H1 (cell line): ENCODE measurements around the gene PCBP4.

Experiments used
- CTCF ChIP-seq, 3 experiments: IDR thresholded peaks; 1 replicate in 2 of 3; 2 replicates in 1 of 3; pipeline versions ENCODE4 v1.5.1 to v1.6.1; 2011; ENCODE audit warnings: low read length in 3 of 3, mild to moderate bottlenecking in 3 of 3, inconsistent platforms in 2 of 3, low read depth in 1 of 3, moderate library complexity in 1 of 3; ENCODE audit not compliant: insufficient read depth in 1 of 3; ENCODE audit errors: control extremely low read depth in 1 of 3
- EP300 ChIP-seq, 2 experiments: IDR thresholded peaks; 1 replicate in 1 of 2; 2 replicates in 1 of 2; pipeline ENCODE4 v1.6.1; 2011 to 2012; ENCODE audit warnings: low read depth in 2 of 2, low read length in 2 of 2, mild to moderate bottlenecking in 2 of 2, borderline replicate concordance in 1 of 2, inconsistent platforms in 1 of 2, moderate library complexity in 1 of 2
- MAFK ChIP-seq: IDR thresholded peaks from 2 replicates; pipeline ENCODE4 v1.6.1; 2012; ENCODE audit warnings: low read depth, mild to moderate bottlenecking, improper control_type of control experiment, low read length
- POLR2A ChIP-seq, 2 experiments: IDR thresholded peaks; 1 replicate in 1 of 2; 2 replicates in 1 of 2; pipeline ENCODE4 v1.6.1; 2011; ENCODE audit warnings: low read depth in 2 of 2, low read length in 2 of 2, mild to moderate bottlenecking in 2 of 2; ENCODE audit errors: control extremely low read depth in 1 of 2
- POLR2AphosphoS5 ChIP-seq: IDR thresholded peaks from 2 replicates; pipeline ENCODE4 v1.6.1; 2011; ENCODE audit warnings: low read depth, low read length
- RNF2 ChIP-seq: fragments of 200-900, 300-1000 bp; sonication (generic); IDR thresholded peaks from 2 replicates; pipeline ENCODE4 v1.7.1; 2016; ENCODE audit warnings: borderline replicate concordance, low read depth, mild to moderate bottlenecking, antibody characterized with exemption, low read length; ENCODE audit not compliant: poor library complexity, severe bottlenecking; ENCODE audit errors: missing control alignments
- SIN3A ChIP-seq, 2 experiments: IDR thresholded peaks in 1 of 2; conservative IDR thresholded peaks in 1 of 2; 2 replicates each; pipeline ENCODE4 v1.6.1; 2011 to 2012; ENCODE audit warnings: low read length in 2 of 2, improper control_type of control experiment in 1 of 2, low read depth in 1 of 2, mild to moderate bottlenecking in 1 of 2
- SUZ12 ChIP-seq: fragments of 200-600 bp; sonication (generic); IDR thresholded peaks from 2 replicates; pipeline ENCODE4 v1.6.1; 2012; ENCODE audit warnings: mild to moderate bottlenecking, inconsistent platforms, low read length, moderate library complexity, mixed read lengths
- ZNF274 ChIP-seq: IDR thresholded peaks from 2 replicates; pipeline ENCODE4 v1.7.0; 2012; ENCODE audit warnings: low read length, borderline replicate concordance; ENCODE audit errors: extremely low read depth
- TF ChIP-seq, protein P1 (sequence below): IDR thresholded peaks from 2 replicates; pipeline ENCODE4 v1.6.1; 2012; ENCODE audit warnings: low read length, inconsistent platforms

DNA sequence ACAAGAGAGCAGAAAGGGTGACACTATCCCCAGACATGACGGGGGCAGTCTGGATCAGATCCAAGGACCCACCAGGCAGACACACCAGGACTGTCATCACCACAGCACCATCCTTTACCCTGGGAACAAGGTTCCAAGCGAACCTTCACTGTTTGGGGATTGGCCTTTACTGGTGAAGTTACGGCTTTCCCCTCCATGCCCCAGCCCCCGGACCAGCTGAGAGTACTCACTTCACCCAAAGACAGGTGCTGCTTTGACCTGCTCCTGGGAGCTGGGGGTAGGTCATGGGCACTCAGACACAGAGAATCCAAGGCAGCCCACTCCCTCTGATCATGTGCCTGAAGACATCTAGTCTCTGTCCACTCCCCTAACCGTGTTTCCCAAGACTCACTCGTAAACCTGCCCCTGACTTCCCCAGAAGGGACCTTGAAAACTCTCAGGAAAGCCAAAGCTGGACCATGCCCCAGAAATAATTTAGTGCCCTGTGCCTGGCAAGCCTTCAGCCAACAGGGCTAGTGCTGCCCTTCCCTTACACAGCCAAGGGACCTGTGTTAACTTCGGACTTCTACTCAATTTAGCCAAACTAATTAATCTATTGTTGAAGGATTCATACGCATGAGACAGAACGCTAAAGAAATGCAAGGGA lies 28.4 kb downstream of the PCBP4 start:
- TF ChIP-seq CTCF (IDR thresholded peaks at IDR 0.05; ENCODE audit: control extremely low read depth in 1 of 3, insufficient read depth in 1 of 3, low read depth in 1 of 3, low read length in 3 of 3) (no peak), RNF2 (no peak), MAFK (no peak), SUZ12 (no peak), POLR2A (IDR thresholded peaks at IDR 0.05; ENCODE audit: control extremely low read depth in 1 of 2, low read depth in 2 of 2, low read length in 2 of 2) (no peak), EP300 (IDR thresholded peaks at IDR 0.05; ENCODE audit: borderline replicate concordance in 1 of 2, low read depth in 2 of 2, low read length in 2 of 2) (no peak), POLR2AphosphoS5 (no peak), ZNF274 (no peak), SIN3A (conservative IDR thresholded peaks at IDR 0.05 in 1 of 2, IDR thresholded peaks at IDR 0.05 in 1 of 2; ENCODE audit: low read depth in 1 of 2, low read length in 2 of 2) (no peak)
- TF ChIP-seq, protein P1, sequence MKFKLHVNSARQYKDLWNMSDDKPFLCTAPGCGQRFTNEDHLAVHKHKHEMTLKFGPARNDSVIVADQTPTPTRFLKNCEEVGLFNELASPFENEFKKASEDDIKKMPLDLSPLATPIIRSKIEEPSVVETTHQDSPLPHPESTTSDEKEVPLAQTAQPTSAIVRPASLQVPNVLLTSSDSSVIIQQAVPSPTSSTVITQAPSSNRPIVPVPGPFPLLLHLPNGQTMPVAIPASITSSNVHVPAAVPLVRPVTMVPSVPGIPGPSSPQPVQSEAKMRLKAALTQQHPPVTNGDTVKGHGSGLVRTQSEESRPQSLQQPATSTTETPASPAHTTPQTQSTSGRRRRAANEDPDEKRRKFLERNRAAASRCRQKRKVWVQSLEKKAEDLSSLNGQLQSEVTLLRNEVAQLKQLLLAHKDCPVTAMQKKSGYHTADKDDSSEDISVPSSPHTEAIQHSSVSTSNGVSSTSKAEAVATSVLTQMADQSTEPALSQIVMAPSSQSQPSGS: no peak
